Islet of Langerhans (tissue), 1 donor: Measurements from ENCODE around the gene EPB41.
"Not testable (repeated sequence)": the region's sequence is repeated elsewhere in the genome, so short reads cannot be mapped to it uniquely, and the experiment has no call there.

Experiments
- FAIRE-seq: peaks from one replicate; lab custom pipeline; 2011; peaks lifted over from hg19 to GRCh38; lab: Jason Lieb, UNC

Gene EPB41

GRCh38 chr1:29113413-29114117, 199.2 kb downstream of the EPB41 start:
- FAIRE-seq, result no peak

- no peak for FAIRE-seq
Observed at GRCh38 chr1:29114654-29115053, 200.3 kb downstream of the EPB41 start.

- FAIRE-seq, result no peak
Observed at GRCh38 chr1:29117381-29117780, 203.0 kb downstream of the EPB41 start.

- no peak for FAIRE-seq
Observed at GRCh38 chr1:29119121-29119929, 205.0 kb downstream of the EPB41 start.

- FAIRE-seq, result no peak
Observed at GRCh38 chr1:29120367-29120766, 206.0 kb downstream of the EPB41 start.

- no peak for FAIRE-seq
Observed at GRCh38 chr1:29120947-29121485, 206.6 kb downstream of the EPB41 start.

- FAIRE-seq, result no peak
Observed at GRCh38 chr1:29121516-29121935, 207.2 kb downstream of the EPB41 start.

GRCh38 chr1:29121936-29122681, 207.7 kb downstream of the EPB41 start:
- no peak for FAIRE-seq

- FAIRE-seq, result no peak
Observed at GRCh38 chr1:29122682-29123052, 208.3 kb downstream of the EPB41 start.

- FAIRE-seq, result no peak
Observed at GRCh38 chr1:29123053-29123886, 208.9 kb downstream of the EPB41 start.

- FAIRE-seq, result no peak
Observed at GRCh38 chr1:29123887-29124365, 209.6 kb downstream of the EPB41 start, which contains the start of gene TMEM200B. Gene TMEM200B (minus strand): TSS chr1:29123903. CDS start chr1:29121828, 2,075 bp downstream.

GRCh38 chr1:29124366-29125236, 210.2 kb downstream of the EPB41 start:
- FAIRE-seq, result no peak

GRCh38 chr1:29125237-29125641, 210.9 kb downstream of the EPB41 start:
- no peak for FAIRE-seq

- FAIRE-seq, result no peak
Observed at GRCh38 chr1:29125788-29126187, 211.4 kb downstream of the EPB41 start.

GRCh38 chr1:29126198-29126597, 211.8 kb downstream of the EPB41 start:
- no peak for FAIRE-seq

- FAIRE-seq, result no peak
Observed at GRCh38 chr1:29128739-29129138, 214.4 kb downstream of the EPB41 start.

- FAIRE-seq, result no peak
Observed at GRCh38 chr1:29129916-29130315, 215.5 kb downstream of the EPB41 start.

- not testable (repeated sequence) for FAIRE-seq
Observed at GRCh38 chr1:29131056-29131455, 216.7 kb downstream of the EPB41 start.

GRCh38 chr1:29133861-29134694, 219.7 kb downstream of the EPB41 start:
- no peak for FAIRE-seq

- no peak for FAIRE-seq
Observed at GRCh38 chr1:29134695-29135028, 220.3 kb downstream of the EPB41 start.
